HepG2 (cell line): ENCODE data around the gene SLC39A3. TPM values are rescaled to one million over a fixed set of nuclear protein-coding genes. Genes with fewer than 3 reads are reported as not detected.

Experiments
- ATM ChIP-seq: fragments of 450-650 bp; IDR thresholded peaks from 2 replicates; pipeline ENCODE4 v1.7.1; 2017; ENCODE audit warnings: mild to moderate bottlenecking, borderline replicate concordance
- CTCF ChIP-seq: sonication (generic); formaldehyde crosslinking; IDR thresholded peaks from 2 replicates; pipeline ENCODE4 v1.5.0; 2020; ENCODE audit warnings: mild to moderate bottlenecking, missing genetic modification reagents, moderate library complexity
- DMAP1 ChIP-seq: IDR thresholded peaks from 2 replicates; pipeline ENCODE4 v1.6.1; 2016
- FOXA3 ChIP-seq: IDR thresholded peaks from 2 replicates; pipeline ENCODE4 v1.6.1; 2016; ENCODE audit warnings: missing genetic modification reagents, missing compliant biosample characterization
- KDM5A ChIP-seq: fragments of 200-600 bp; sonication (generic); IDR thresholded peaks from 2 replicates; pipeline ENCODE4 v1.7.0; 2018; ENCODE audit warnings: antibody characterized with exemption, mild to moderate bottlenecking, low read length, borderline replicate concordance
- KIAA2018 ChIP-seq: sonication (generic); formaldehyde crosslinking; IDR thresholded peaks from 2 replicates; pipeline ENCODE4 v1.5.0; 2020; ENCODE audit warnings: mild to moderate bottlenecking, missing genetic modification reagents, borderline replicate concordance
- MEF2D ChIP-seq: sonication (generic); formaldehyde crosslinking; IDR thresholded peaks from 2 replicates; pipeline ENCODE4 v1.5.1; 2020; ENCODE audit warnings: mild to moderate bottlenecking, missing genetic modification reagents
- MYNN ChIP-seq: sonication (generic); formaldehyde crosslinking; IDR thresholded peaks from 2 replicates; pipeline ENCODE4 v1.4.0; 2020; ENCODE audit warnings: mild to moderate bottlenecking, low read depth, missing genetic modification reagents
- NR2C2 ChIP-seq: sonication (generic); formaldehyde crosslinking; IDR thresholded peaks from 2 replicates; pipeline ENCODE4 v1.4.0; 2020; ENCODE audit warnings: missing genetic modification reagents, mild to moderate bottlenecking, moderate library complexity, borderline replicate concordance
- RORA ChIP-seq: sonication (generic); formaldehyde crosslinking; IDR thresholded peaks from 2 replicates; pipeline ENCODE4 v1.5.0; 2020; ENCODE audit warnings: mild to moderate bottlenecking, missing genetic modification reagents, moderate library complexity
- SMYD3 ChIP-seq: sonication (generic); formaldehyde crosslinking; IDR thresholded peaks from 2 replicates; pipeline ENCODE4 v1.8.1; 2023; ENCODE audit warnings: mild to moderate bottlenecking, missing genetic modification reagents
- TMF1 ChIP-seq: sonication (generic); formaldehyde crosslinking; IDR thresholded peaks from 2 replicates; pipeline ENCODE4 v1.8.1; 2022; ENCODE audit warnings: low read depth, missing genetic modification reagents
- U2AF1 ChIP-seq: fragments of 200-400 bp; formaldehyde crosslinking; optimal IDR thresholded peaks from 2 replicates; pipeline ENCODE3; 2017; ENCODE audit warnings: mild to moderate bottlenecking, low read depth, low read length
- ZNF430 ChIP-seq: sonication (generic); formaldehyde crosslinking; IDR thresholded peaks from 2 replicates; pipeline ENCODE4 v1.9.0; 2021; ENCODE audit warnings: mild to moderate bottlenecking, missing genetic modification reagents
- ZNF546 ChIP-seq: sonication (generic); formaldehyde crosslinking; conservative IDR thresholded peaks from 2 replicates; pipeline ENCODE4 v1.8.1; 2023; ENCODE audit warnings: mild to moderate bottlenecking, missing genetic modification reagents
- ZNF770 ChIP-seq: sonication (generic); formaldehyde crosslinking; IDR thresholded peaks from 2 replicates; pipeline ENCODE4 v1.5.0; 2020; ENCODE audit warnings: mild to moderate bottlenecking, missing genetic modification reagents
- polyA plus RNA-seq, 8 experiments: library from polyadenylated mRNA; depleted of rRNA in 3 of 8; stranded (reverse) in 7 of 8; unstranded in 1 of 8; fragments of >200 nt; fragmentation: Illumina TruSeq in 4 of 8; extraction: Trizol in 4 of 8; gene quantifications; 2 replicates each; pipeline versions ENCODE4 v1.2.1 to v1.2.3, GENCODE V29; 2011 to 2016; ENCODE audit warnings: low read depth in 4 of 8, missing spikeins in 1 of 8, mixed read lengths in 1 of 8; ENCODE audit not compliant: insufficient read depth in 1 of 8
- total RNA-seq, 5 experiments: library from RNA; depleted of rRNA; stranded (reverse); fragments of >200 nt; fragmentation: Illumina TruSeq; extraction: Trizol; gene quantifications; 2 replicates each; pipeline ENCODE4 v1.2.3, GENCODE V29; 2016; ENCODE audit warnings: low read depth in 1 of 5

Gene SLC39A3
- total and polyA plus RNA-seq, 2 of the 13 experiments (the other 11 are each of a cell fraction or from before 2014, with no cell fraction given), result 33.6 to 41.6 TPM

GRCh38 chr19:2703691-2704216, 36.1 kb downstream of the SLC39A3 start (continued):
- TF ChIP-seq KIAA2018 (CRISPR knock-in tag) (no peak), U2AF1 (no peak), NR2C2 (CRISPR knock-in tag) (0 out of 2 replicates have a peak, but pooled peaks have one; percentile 19), CTCF (CRISPR knock-in tag) (peak; percentile 21; the same call in 1 of the 2 replicates), ZNF430 (CRISPR knock-in tag) (no peak), ZNF546 (CRISPR knock-in tag) (no peak), ATM (no peak), ZNF770 (CRISPR knock-in tag) (peak; percentile 81), MYNN (no peak), FOXA3 (CRISPR knock-in tag) (peak; percentile 59), DMAP1 (CRISPR knock-in tag) (no peak), MEF2D (CRISPR knock-in tag) (no peak), RORA (no peak), SMYD3 (CRISPR knock-in tag) (no peak), KDM5A (no peak), TMF1 (CRISPR knock-in tag) (no peak)
